Left ventricle myocardium inferior (tissue), 1 donor: Measurements from ENCODE around the gene SLIT3. TPM values are rescaled to one million over a fixed set of nuclear protein-coding genes. Genes with fewer than 3 reads are reported as not detected.

Source experiments
- DNase-seq: peaks from one replicate; pipeline ENCODE4 v3.0.0-alpha.2; 2020
- H3K27ac ChIP-seq: fragments of 200-600 bp; replicated peaks from 2 replicates; pipeline ENCODE4 v1.8.0; 2021
- H3K27me3 ChIP-seq: fragments of 200-600 bp; 2 replicates; pipeline ENCODE4 v1.8.0; 2021; ENCODE audit warnings: low read depth
- H3K36me3 ChIP-seq: fragments of 200-600 bp; 2 replicates; pipeline ENCODE4 v1.8.0; 2021
- H3K4me1 ChIP-seq: fragments of 200-600 bp; 2 replicates; pipeline ENCODE4 v1.8.0; 2021
- H3K4me3 ChIP-seq: fragments of 200-600 bp; 2 replicates; pipeline ENCODE4 v1.8.0; 2021; ENCODE audit warnings: mild to moderate bottlenecking, moderate library complexity
- H3K9me3 ChIP-seq: fragments of 200-600 bp; replicated peaks from 2 replicates; pipeline ENCODE4 v1.8.0; 2021
- CTCF ChIP-seq: fragments of 200-600 bp; IDR thresholded peaks from 2 replicates; pipeline ENCODE4 v1.8.0; 2021; ENCODE audit warnings: antibody characterized with exemption, mild to moderate bottlenecking, borderline replicate concordance
- intact Hi-C: fragments of 100-400 bp; cut with micrococcal nuclease; formaldehyde crosslinking; loops from one replicate; pipeline ENCODE4 v1.11.0; 2022
- total RNA-seq: library from RNA; stranded (reverse); fragmentation: NEBNext Ultra II Directional; extraction: Animal tissue kit (Norgen Biotek cat#: 25700); gene quantifications from one replicate; pipeline ENCODE4 v1.2.1, GENCODE V29; 2021
- donor health status: DM: no; HTN: yes; CAD: no; lungs with severe emphysema.

SLIT3 gene
- total RNA-seq, 1 donor from 2014 or later = 22.7 TPM

DNA sequence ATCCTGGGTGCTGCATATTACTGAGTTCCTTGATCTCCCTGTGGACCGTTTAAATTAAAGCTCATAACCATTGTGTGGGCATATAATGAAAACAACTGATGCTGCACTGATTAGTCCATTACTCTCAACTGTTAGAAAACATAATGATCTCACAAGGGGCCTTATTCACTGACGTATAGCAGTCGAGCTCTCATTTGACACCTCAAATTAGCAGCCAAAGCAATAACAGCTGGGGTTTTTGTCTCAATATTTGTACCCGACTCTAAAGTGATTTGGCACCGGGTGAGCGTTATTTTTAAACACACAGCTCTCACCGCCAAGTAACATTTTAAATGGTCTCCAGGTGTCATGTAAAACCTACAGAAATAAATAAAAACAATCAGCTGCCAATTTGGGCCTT, 469.6 kb downstream of the SLIT3 start:
- H3K9me3 ChIP-seq = no peaks in the 10 kb centered on the region
- intact Hi-C loops = no loop called here
- H3K4me1 ChIP-seq = peaks cover 33% of the 10 kb centered on the region
- no peaks in the 10 kb centered on the region for H3K27me3 ChIP-seq
- H3K4me3 ChIP-seq = no peak overlapping the region
- no peak for TF ChIP-seq CTCF
- DNase-seq = no peak
- H3K27ac ChIP-seq = peak overlapping the region; percentile 46
- H3K36me3 ChIP-seq = no peaks in the 10 kb centered on the region

- Histone ChIP-seq H3K27ac (peak overlapping the region; percentile 46), H3K9me3 (no peaks in the 10 kb centered on the region), H3K36me3 (no peaks in the 10 kb centered on the region), H3K27me3 (no peaks in the 10 kb centered on the region), H3K4me1 (peaks cover 33% of the 10 kb centered on the region), H3K4me3 (no peak overlapping the region)
- no peak for DNase-seq
- intact Hi-C loops = no loop called here
- no peak for TF ChIP-seq CTCF
Measured at GRCh38 chr5:168830833-168831232, 470.1 kb downstream of the SLIT3 start.

GRCh38 chr5:168829922-168830417, 471.0 kb downstream of the SLIT3 start:
- Histone ChIP-seq H3K4me3 (no peak overlapping the region), H3K27ac (no peak overlapping the region), H3K4me1 (peaks cover 33% of the 10 kb centered on the region), H3K9me3 (no peaks in the 10 kb centered on the region), H3K36me3 (no peaks in the 10 kb centered on the region), H3K27me3 (no peaks in the 10 kb centered on the region)
- no peak for DNase-seq
- intact Hi-C loops = no loop called here
- TF ChIP-seq CTCF = no peak

DNA sequence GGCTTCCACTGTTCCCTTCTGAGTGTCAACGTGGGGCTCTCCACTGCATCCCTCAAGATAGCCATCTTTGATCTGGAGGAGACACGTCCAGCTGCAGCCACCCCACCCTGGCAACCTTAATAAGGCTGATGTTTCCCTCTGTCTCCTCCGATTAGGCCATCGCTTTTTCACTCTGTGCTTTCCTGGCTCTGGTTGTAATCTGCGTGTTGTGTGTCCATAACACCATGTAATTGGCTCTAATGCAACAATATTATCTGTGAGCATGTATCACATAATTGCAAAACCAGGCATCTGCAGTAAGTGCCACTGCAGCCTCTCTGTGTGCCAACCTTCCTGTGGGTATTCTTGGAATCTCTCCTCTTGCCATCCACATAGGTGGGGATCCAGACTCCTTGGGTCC, 471.9 kb downstream of the SLIT3 start:
- Histone ChIP-seq H3K9me3 (no peaks in the 10 kb centered on the region), H3K27me3 (no peaks in the 10 kb centered on the region), H3K36me3 (no peaks in the 10 kb centered on the region), H3K4me1 (peaks cover 33% of the 10 kb centered on the region), H3K27ac (no peak overlapping the region), H3K4me3 (no peak overlapping the region)
- no peak for DNase-seq
- intact Hi-C loops = no loop called here
- no peak for TF ChIP-seq CTCF

DNA sequence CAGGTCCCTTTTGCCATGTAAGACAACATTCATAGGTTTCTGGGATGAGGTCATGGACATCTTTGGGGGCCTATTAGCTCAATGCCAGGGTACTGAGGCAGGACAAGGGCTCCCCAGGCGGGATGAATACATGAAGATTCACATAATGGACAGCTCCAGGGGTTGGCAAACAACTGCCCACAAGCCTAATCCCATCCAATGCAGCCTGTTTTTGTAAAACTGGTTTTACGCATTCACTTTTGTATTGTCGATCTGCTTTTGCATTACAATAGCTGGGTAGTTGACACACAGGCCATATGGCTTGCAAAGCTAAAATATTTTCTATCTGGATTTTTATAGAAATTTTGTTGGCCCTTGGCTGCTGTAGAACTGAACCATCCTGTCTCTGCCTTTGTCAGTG, 473.3 kb downstream of the SLIT3 start:
- H3K36me3 ChIP-seq = no peaks in the 10 kb centered on the region
- no peak for DNase-seq
- H3K9me3 ChIP-seq = no peaks in the 10 kb centered on the region
- H3K4me3 ChIP-seq = no peak overlapping the region
- TF ChIP-seq CTCF = no peak
- no peak overlapping the region for H3K27ac ChIP-seq
- intact Hi-C loops = no loop called here
- H3K27me3 ChIP-seq = no peaks in the 10 kb centered on the region
- peaks cover 31% of the 10 kb centered on the region for H3K4me1 ChIP-seq
